H9 (cell line): Measurements from ENCODE around the gene CCDC175. TPM values are rescaled to one million over a fixed set of nuclear protein-coding genes. Genes with fewer than 3 reads are reported as not detected.

ENCODE experiments used
- DNase-seq: peaks from one replicate; pipeline ENCODE4 v3.0.0-alpha.2; 2017
- H2AFZ ChIP-seq: one replicate; pipeline ENCODE4 v1.6.1; 2013; ENCODE audit warnings: mild to moderate bottlenecking, low read length, control low read depth, moderate library complexity
- H2AK5ac ChIP-seq: 2 replicates; pipeline ENCODE4 v1.6.1; 2013; ENCODE audit warnings: low read length, control low read depth, mixed read lengths; ENCODE audit not compliant: insufficient read length
- H2BK120ac ChIP-seq: one replicate; pipeline ENCODE4 v1.6.1; 2013; ENCODE audit warnings: low read depth, mild to moderate bottlenecking, low read length, control low read depth, inconsistent platforms; ENCODE audit not compliant: poor library complexity, severe bottlenecking
- H2BK12ac ChIP-seq: 2 replicates; pipeline ENCODE4 v1.6.1; 2013; ENCODE audit warnings: low read length, control low read depth, mixed read lengths, low read depth; ENCODE audit not compliant: insufficient read length
- H2BK15ac ChIP-seq: 2 replicates; pipeline ENCODE4 v1.6.1; 2013; ENCODE audit warnings: low read depth, low read length, control low read depth
- H2BK20ac ChIP-seq: one replicate; pipeline ENCODE4 v1.6.1; 2013; ENCODE audit warnings: low read depth, mild to moderate bottlenecking, low read length, control low read depth, inconsistent platforms; ENCODE audit not compliant: poor library complexity, severe bottlenecking
- H2BK5ac ChIP-seq: 2 replicates; pipeline ENCODE4 v1.6.1; 2013; ENCODE audit warnings: low read length, control low read depth, mixed read lengths; ENCODE audit not compliant: insufficient read length
- H3K14ac ChIP-seq: 2 replicates; pipeline ENCODE4 v1.6.1; 2013; ENCODE audit warnings: low read length, control low read depth; ENCODE audit not compliant: insufficient read depth
- H3K18ac ChIP-seq: 2 replicates; pipeline ENCODE4 v1.6.1; 2013; ENCODE audit warnings: low read depth, mild to moderate bottlenecking, mixed read lengths, low read length, control low read depth; ENCODE audit not compliant: insufficient read length
- H3K23ac ChIP-seq: 2 replicates; pipeline ENCODE4 v1.6.1; 2013; ENCODE audit warnings: low read length, control low read depth, mixed read lengths, low read depth; ENCODE audit not compliant: insufficient read length
- H3K23me2 ChIP-seq: 2 replicates; pipeline ENCODE4 v1.6.1; 2013; ENCODE audit warnings: low read depth, mild to moderate bottlenecking, mixed read lengths, low read length, control low read depth; ENCODE audit not compliant: insufficient read length, poor library complexity, severe bottlenecking
- H3K27ac ChIP-seq: 2 replicates; pipeline ENCODE4 v1.5.1; 2013; ENCODE audit warnings: low read length, control low read depth, mixed read lengths, low read depth; ENCODE audit not compliant: insufficient read length
- H3K27me3 ChIP-seq: 2 replicates; pipeline ENCODE4 v1.6.1; 2013; ENCODE audit warnings: low read length, control low read depth, inconsistent platforms; ENCODE audit not compliant: insufficient read depth
- H3K4ac ChIP-seq: 2 replicates; pipeline ENCODE4 v1.6.1; 2013; ENCODE audit warnings: low read depth, mild to moderate bottlenecking, control low read depth, inconsistent platforms, low read length, moderate library complexity
- H3K4me1 ChIP-seq: 2 replicates; pipeline ENCODE4 v1.6.1; 2013; ENCODE audit warnings: low read length, control low read depth, inconsistent platforms; ENCODE audit not compliant: insufficient read depth
- H3K4me2 ChIP-seq: 2 replicates; pipeline ENCODE4 v1.6.1; 2013; ENCODE audit warnings: low read length, control low read depth, mixed read lengths; ENCODE audit not compliant: insufficient read length, insufficient read depth
- H3K56ac ChIP-seq: 2 replicates; pipeline ENCODE4 v1.6.1; 2013; ENCODE audit warnings: low read depth, mild to moderate bottlenecking, mixed read lengths, low read length, control low read depth; ENCODE audit not compliant: insufficient read length
- H3K79me1 ChIP-seq: 2 replicates; pipeline ENCODE4 v1.6.1; 2013; ENCODE audit warnings: low read depth, mild to moderate bottlenecking, moderate library complexity, low read length, control low read depth, inconsistent platforms; ENCODE audit not compliant: insufficient read depth, poor library complexity, severe bottlenecking
- H3K79me2 ChIP-seq: 2 replicates; pipeline ENCODE4 v1.6.1; 2013; ENCODE audit warnings: low read length, control low read depth, inconsistent platforms; ENCODE audit not compliant: insufficient read depth
- H3K9ac ChIP-seq: 2 replicates; pipeline ENCODE4 v1.6.1; 2013; ENCODE audit warnings: low read length, control low read depth, mixed read lengths; ENCODE audit not compliant: insufficient read length; ENCODE audit errors: extremely low read depth
- H3K9me3 ChIP-seq: one replicate; pipeline ENCODE4 v1.6.1; 2013; ENCODE audit warnings: low read depth, low read length, inconsistent platforms; ENCODE audit not compliant: control insufficient read depth
- H3T11ph ChIP-seq: one replicate; pipeline ENCODE4 v1.6.1; 2013; ENCODE audit warnings: mild to moderate bottlenecking, low read length, control low read depth, inconsistent platforms
- H4K20me1 ChIP-seq: one replicate; pipeline ENCODE4 v1.6.1; 2013; ENCODE audit not compliant: control insufficient read depth, insufficient read length, insufficient read depth
- H4K5ac ChIP-seq: 2 replicates; pipeline ENCODE4 v1.6.1; 2013; ENCODE audit warnings: low read depth, mild to moderate bottlenecking, mixed read lengths, low read length, control low read depth; ENCODE audit not compliant: insufficient read length
- H4K8ac ChIP-seq: replicated peaks from 2 replicates; pipeline ENCODE4 v1.6.1; 2013; ENCODE audit warnings: low read length, control low read depth, mixed read lengths, low read depth; ENCODE audit not compliant: insufficient read length
- H4K91ac ChIP-seq: 2 replicates; pipeline ENCODE4 v1.6.1; 2013; ENCODE audit warnings: low read depth, mild to moderate bottlenecking, moderate library complexity, mixed read lengths, low read length, control low read depth; ENCODE audit not compliant: insufficient read length
- H3K27ac Mint-ChIP-seq, 3 experiments: 2 replicates in 2 of 3; 3 replicates in 1 of 3; pipeline ENCODE4 v1.8.0; 2020 to 2021; ENCODE audit warnings: mixed read lengths in 3 of 3, mild to moderate bottlenecking in 1 of 3, moderate library complexity in 1 of 3
- H3K27me3 Mint-ChIP-seq: 2 replicates; pipeline ENCODE4 v1.8.0; 2021; ENCODE audit warnings: low read depth, mild to moderate bottlenecking, moderate library complexity, mixed read lengths
- H3K36me3 Mint-ChIP-seq, 3 experiments: 2 replicates in 2 of 3; 3 replicates in 1 of 3; pipeline ENCODE4 v1.8.0; 2020 to 2021; ENCODE audit warnings: low read depth in 3 of 3, mixed read lengths in 3 of 3; ENCODE audit not compliant: insufficient read depth in 1 of 3
- H3K4me1 Mint-ChIP-seq, 2 experiments: 2 replicates each; pipeline ENCODE4 v1.8.0; 2020; ENCODE audit warnings: mixed read lengths in 2 of 2
- H3K4me3 Mint-ChIP-seq, 2 experiments: 2 replicates in 1 of 2; 3 replicates in 1 of 2; pipeline ENCODE4 v1.8.0; 2020 to 2021; ENCODE audit warnings: mild to moderate bottlenecking in 2 of 2, mixed read lengths in 2 of 2, moderate library complexity in 1 of 2
- H3K9me3 Mint-ChIP-seq, 2 experiments: 2 replicates in 1 of 2; 3 replicates in 1 of 2; pipeline ENCODE4 v1.8.0; 2020; ENCODE audit warnings: mild to moderate bottlenecking in 2 of 2, mixed read lengths in 2 of 2, moderate library complexity in 1 of 2
- whole genome bisulfite sequencing: extraction: QIAGEN DNeasy Blood & Tissue Kit; methylation state at CpG from one replicate; pipeline ENCODE4 v1.1.7; 2013; ENCODE audit warnings: missing lambda C conversion rate, low lambda C conversion rate, mixed read lengths; ENCODE audit not compliant: insufficient read length; ENCODE audit errors: extremely low coverage; 5-methylcytosine and 5-hydroxymethylcytosine counted together
- total RNA-seq: library from RNA; stranded (reverse); gene quantifications from 2 replicates; pipeline ENCODE4 v1.2.1, GENCODE V29; 2021
- TF ChIP-seq, protein P1 (sequence below): fragments of 200-600 bp; sonication (generic); conservative IDR thresholded peaks from 3 replicates; pipeline ENCODE4 v1.8.0; 2021; ENCODE audit warnings: antibody characterized with exemption, mild to moderate bottlenecking

CCDC175 gene
- total RNA-seq, 1 experiment from 2014 or later: 0.09 TPM

DNA sequence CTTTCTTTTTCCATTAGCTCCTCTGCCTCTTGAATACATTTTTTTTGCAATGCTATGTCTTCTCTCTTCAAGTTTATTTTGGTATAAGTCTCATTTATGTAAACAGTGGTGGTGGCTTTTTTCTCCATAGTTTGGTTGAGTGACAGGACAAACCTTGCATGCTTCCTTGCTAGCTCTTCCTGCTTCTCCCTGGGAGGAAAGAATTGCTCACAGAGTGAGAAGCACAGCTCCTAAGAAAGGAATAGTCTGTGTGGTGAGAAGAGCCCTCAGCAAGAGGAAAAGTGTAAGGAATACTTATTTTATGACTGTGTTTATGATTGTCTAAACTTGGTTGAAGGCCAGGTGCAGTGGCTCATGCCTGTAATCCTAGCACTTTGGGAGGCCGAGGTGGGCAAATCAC, 11.5 kb downstream of the CCDC175 start:
- no peak overlapping the region for H3K27ac Mint-ChIP-seq
- peaks cover 32 to 34% of the 10 kb centered on the region in 2 experiments for H3K4me1 Mint-ChIP-seq
- Histone ChIP-seq H4K5ac (no peak overlapping the region), H3K9me3 (no peaks in the 10 kb centered on the region), H2AK5ac (no peak overlapping the region), H3K18ac (no peak overlapping the region), H4K20me1 (no peaks in the 10 kb centered on the region), H2BK120ac (no peak overlapping the region), H2BK20ac (no peak overlapping the region), H3K79me2 (no peaks in the 10 kb centered on the region), H3K27me3 (no peaks in the 10 kb centered on the region), H3K4ac (no peak overlapping the region), H2AFZ (no peak overlapping the region), H2BK15ac (no peak overlapping the region), H3K79me1 (no peaks in the 10 kb centered on the region), H3K23ac (no peak overlapping the region), H3T11ph (no peak overlapping the region), H3K14ac (no peak overlapping the region), H3K27ac (no peak overlapping the region), H3K4me1 (peaks cover 2% of the 10 kb centered on the region; the same call in 1 of the 2 replicates), H3K23me2 (no peaks in the 10 kb centered on the region), H2BK5ac (no peak overlapping the region), H4K91ac (no peak overlapping the region), H3K9ac (no peak overlapping the region), H4K8ac (no peak overlapping the region), H2BK12ac (no peak overlapping the region), H3K4me2 (no peak overlapping the region), H3K56ac (no peak overlapping the region)
- H3K27me3 Mint-ChIP-seq: peaks cover 7% of the 10 kb centered on the region; the same call in 1 of the 2 replicates
- no CpG with 5 or more reads among the region's 1 CpG for WGBS
- H3K9me3 Mint-ChIP-seq: peaks cover 0 to 2% of the 10 kb centered on the region in 2 experiments; a peak in 1 of 5 replicates
- DNase-seq: no peak
- TF ChIP-seq, protein P1, sequence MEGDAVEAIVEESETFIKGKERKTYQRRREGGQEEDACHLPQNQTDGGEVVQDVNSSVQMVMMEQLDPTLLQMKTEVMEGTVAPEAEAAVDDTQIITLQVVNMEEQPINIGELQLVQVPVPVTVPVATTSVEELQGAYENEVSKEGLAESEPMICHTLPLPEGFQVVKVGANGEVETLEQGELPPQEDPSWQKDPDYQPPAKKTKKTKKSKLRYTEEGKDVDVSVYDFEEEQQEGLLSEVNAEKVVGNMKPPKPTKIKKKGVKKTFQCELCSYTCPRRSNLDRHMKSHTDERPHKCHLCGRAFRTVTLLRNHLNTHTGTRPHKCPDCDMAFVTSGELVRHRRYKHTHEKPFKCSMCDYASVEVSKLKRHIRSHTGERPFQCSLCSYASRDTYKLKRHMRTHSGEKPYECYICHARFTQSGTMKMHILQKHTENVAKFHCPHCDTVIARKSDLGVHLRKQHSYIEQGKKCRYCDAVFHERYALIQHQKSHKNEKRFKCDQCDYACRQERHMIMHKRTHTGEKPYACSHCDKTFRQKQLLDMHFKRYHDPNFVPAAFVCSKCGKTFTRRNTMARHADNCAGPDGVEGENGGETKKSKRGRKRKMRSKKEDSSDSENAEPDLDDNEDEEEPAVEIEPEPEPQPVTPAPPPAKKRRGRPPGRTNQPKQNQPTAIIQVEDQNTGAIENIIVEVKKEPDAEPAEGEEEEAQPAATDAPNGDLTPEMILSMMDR: no peak
- no peaks in the 10 kb centered on the region for H3K36me3 Mint-ChIP-seq
- no peak overlapping the region for H3K4me3 Mint-ChIP-seq
